B cell (primary cell): ENCODE results near the gene BCL2L11.

Experiments
- EZH2 ChIP-seq: IDR thresholded peaks from 2 replicates; pipeline ENCODE4 v1.6.1; 2012; ENCODE audit warnings: borderline replicate concordance, low read depth, mild to moderate bottlenecking, moderate library complexity, low read length; ENCODE audit not compliant: insufficient read depth, poor library complexity, severe bottlenecking
- TF ChIP-seq, protein P1 (sequence below): fragments of 200-600 bp; IDR thresholded peaks from one replicate; pipeline ENCODE4 v1.8.0; 2022; ENCODE audit warnings: antibody characterized with exemption, mild to moderate bottlenecking

DNA sequence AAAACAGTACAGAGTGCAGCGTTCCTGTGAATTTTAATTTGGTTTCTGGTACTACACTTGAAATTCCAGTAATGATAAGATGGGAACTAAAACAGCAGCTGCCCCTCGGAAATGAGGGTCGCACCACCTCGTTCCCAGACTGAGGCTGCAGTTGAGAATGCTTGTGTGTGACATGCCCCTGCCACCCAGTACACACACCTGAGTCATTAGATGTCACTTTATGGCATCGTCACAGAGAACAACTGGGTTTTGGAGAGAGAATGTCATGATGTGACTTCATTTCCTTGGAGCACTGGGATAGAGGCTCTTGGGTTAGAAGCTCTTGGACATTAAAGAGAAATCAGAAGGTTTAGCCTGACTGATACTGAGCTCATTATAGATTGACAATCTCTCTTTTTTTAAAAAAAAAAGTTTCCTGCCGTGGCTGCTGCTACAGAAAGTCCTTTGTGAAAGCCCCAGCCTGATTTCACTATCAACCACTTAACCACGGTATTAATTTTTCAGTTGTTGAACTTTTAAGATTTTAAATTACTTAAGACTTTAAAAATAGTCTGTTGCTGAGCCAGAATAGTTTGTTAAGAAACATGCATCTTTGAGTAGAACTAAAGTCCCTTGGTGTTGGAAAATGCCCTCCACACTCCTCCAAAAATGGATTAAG lies 24.5 kb downstream of the BCL2L11 start:
- TF ChIP-seq, protein P1, sequence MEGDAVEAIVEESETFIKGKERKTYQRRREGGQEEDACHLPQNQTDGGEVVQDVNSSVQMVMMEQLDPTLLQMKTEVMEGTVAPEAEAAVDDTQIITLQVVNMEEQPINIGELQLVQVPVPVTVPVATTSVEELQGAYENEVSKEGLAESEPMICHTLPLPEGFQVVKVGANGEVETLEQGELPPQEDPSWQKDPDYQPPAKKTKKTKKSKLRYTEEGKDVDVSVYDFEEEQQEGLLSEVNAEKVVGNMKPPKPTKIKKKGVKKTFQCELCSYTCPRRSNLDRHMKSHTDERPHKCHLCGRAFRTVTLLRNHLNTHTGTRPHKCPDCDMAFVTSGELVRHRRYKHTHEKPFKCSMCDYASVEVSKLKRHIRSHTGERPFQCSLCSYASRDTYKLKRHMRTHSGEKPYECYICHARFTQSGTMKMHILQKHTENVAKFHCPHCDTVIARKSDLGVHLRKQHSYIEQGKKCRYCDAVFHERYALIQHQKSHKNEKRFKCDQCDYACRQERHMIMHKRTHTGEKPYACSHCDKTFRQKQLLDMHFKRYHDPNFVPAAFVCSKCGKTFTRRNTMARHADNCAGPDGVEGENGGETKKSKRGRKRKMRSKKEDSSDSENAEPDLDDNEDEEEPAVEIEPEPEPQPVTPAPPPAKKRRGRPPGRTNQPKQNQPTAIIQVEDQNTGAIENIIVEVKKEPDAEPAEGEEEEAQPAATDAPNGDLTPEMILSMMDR = no peak
- TF ChIP-seq EZH2 = no peak
